Transverse colon (tissue), 3 donors: ENCODE measurements around the gene C16orf89.

ENCODE experiments used
- POLR2A ChIP-seq: fragments of 450-650 bp; IDR thresholded peaks from one replicate; pipeline ENCODE4 v1.6.1; 2016; ENCODE audit warnings: antibody characterized with exemption, mild to moderate bottlenecking, moderate library complexity
- TF ChIP-seq, protein P1 (sequence below), 5 experiments: fragments of 200-600 bp in 3 of 5; fragments of 450-650 bp in 2 of 5; sonication (generic) in 3 of 5; IDR thresholded peaks; 1 replicate in 2 of 5; 2 replicates in 3 of 5; pipeline ENCODE4 v1.5.1; 2016 to 2017; ENCODE audit warnings: antibody characterized with exemption in 5 of 5, inconsistent platforms in 3 of 5, mild to moderate bottlenecking in 2 of 5, moderate library complexity in 1 of 5

- TF ChIP-seq, protein P1, sequence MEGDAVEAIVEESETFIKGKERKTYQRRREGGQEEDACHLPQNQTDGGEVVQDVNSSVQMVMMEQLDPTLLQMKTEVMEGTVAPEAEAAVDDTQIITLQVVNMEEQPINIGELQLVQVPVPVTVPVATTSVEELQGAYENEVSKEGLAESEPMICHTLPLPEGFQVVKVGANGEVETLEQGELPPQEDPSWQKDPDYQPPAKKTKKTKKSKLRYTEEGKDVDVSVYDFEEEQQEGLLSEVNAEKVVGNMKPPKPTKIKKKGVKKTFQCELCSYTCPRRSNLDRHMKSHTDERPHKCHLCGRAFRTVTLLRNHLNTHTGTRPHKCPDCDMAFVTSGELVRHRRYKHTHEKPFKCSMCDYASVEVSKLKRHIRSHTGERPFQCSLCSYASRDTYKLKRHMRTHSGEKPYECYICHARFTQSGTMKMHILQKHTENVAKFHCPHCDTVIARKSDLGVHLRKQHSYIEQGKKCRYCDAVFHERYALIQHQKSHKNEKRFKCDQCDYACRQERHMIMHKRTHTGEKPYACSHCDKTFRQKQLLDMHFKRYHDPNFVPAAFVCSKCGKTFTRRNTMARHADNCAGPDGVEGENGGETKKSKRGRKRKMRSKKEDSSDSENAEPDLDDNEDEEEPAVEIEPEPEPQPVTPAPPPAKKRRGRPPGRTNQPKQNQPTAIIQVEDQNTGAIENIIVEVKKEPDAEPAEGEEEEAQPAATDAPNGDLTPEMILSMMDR (IDR thresholded peaks at IDR 0.05): no peak
- TF ChIP-seq POLR2A: no peak
These were observed 58.5 kb downstream of the C16orf89 start for GRCh38 chr16:5007256-5007655.
